Loucy (cell line): ENCODE measurements around the gene BFAR.

Experiments
- H2AFZ ChIP-seq: fragments of 200-600 bp; sonication (generic); 2 replicates; pipeline ENCODE4 v1.6.0; 2016; ENCODE audit warnings: antibody characterized with exemption, mild to moderate bottlenecking, low read length, moderate library complexity
- H3F3A ChIP-seq: fragments of 200-600 bp; 2 replicates; pipeline ENCODE4 v1.6.0; 2016; ENCODE audit warnings: antibody characterized with exemption, low read depth, mild to moderate bottlenecking
- H3K27me3 ChIP-seq: fragments of 200-600 bp; sonication (generic); 2 replicates; pipeline ENCODE4 v1.6.1; 2014; ENCODE audit warnings: low read length, mild to moderate bottlenecking; ENCODE audit not compliant: insufficient read depth, poor library complexity, severe bottlenecking
- H3K36me3 ChIP-seq: fragments of 200-600 bp; sonication (generic); 2 replicates; pipeline ENCODE4 v1.6.1; 2016; ENCODE audit warnings: low read length; ENCODE audit not compliant: insufficient read depth
- H3K4me1 ChIP-seq: fragments of 200-600 bp; sonication (generic); 2 replicates; pipeline ENCODE4 v1.5.1; 2014; ENCODE audit warnings: low read length, mild to moderate bottlenecking; ENCODE audit not compliant: insufficient read depth, poor library complexity, severe bottlenecking
- H3K4me2 ChIP-seq: fragments of 200-600 bp; sonication (generic); 2 replicates; pipeline ENCODE4 v1.6.0; 2014; ENCODE audit warnings: antibody characterized with exemption, low read length, low read depth, mild to moderate bottlenecking; ENCODE audit not compliant: poor library complexity, severe bottlenecking
- H3K4me3 ChIP-seq: fragments of 200-600 bp; sonication (generic); 2 replicates; pipeline ENCODE4 v1.5.1; 2014; ENCODE audit warnings: low read length, mild to moderate bottlenecking, mixed read lengths; ENCODE audit not compliant: poor library complexity, severe bottlenecking
- H3K79me2 ChIP-seq: fragments of 200-600 bp; sonication (generic); 2 replicates; pipeline ENCODE4 v1.6.1; 2014; ENCODE audit warnings: low read length; ENCODE audit not compliant: insufficient read depth
- H3K9ac ChIP-seq: fragments of 200-600 bp; sonication (generic); 2 replicates; pipeline ENCODE4 v1.6.0; 2014; ENCODE audit warnings: mild to moderate bottlenecking, low read depth, low read length, moderate library complexity; ENCODE audit not compliant: poor library complexity, severe bottlenecking
- H3K9me2 ChIP-seq: fragments of 200-600 bp; sonication (generic); replicated peaks from 2 replicates; pipeline ENCODE4 v1.6.1; 2016; ENCODE audit warnings: low read depth, low read length, mixed read lengths
- H3K9me3 ChIP-seq: fragments of 200-600 bp; sonication (generic); 2 replicates; pipeline ENCODE4 v1.6.1; 2014; ENCODE audit warnings: mild to moderate bottlenecking, antibody characterized with exemption, low read length, low read depth; ENCODE audit not compliant: insufficient read depth
- H4K20me1 ChIP-seq: fragments of 200-600 bp; sonication (generic); 2 replicates; pipeline ENCODE4 v1.6.0; 2014; ENCODE audit warnings: antibody characterized with exemption, low read length, mild to moderate bottlenecking; ENCODE audit not compliant: insufficient read depth, poor library complexity, severe bottlenecking
- CTCF ChIP-seq: fragments of 200-600 bp; sonication (generic); conservative IDR thresholded peaks from 2 replicates; pipeline ENCODE4 v1.5.1; 2014; ENCODE audit warnings: mild to moderate bottlenecking, antibody characterized with exemption, low read length
- EZH2phosphoT487 ChIP-seq: fragments of 200-600 bp; IDR thresholded peaks from 2 replicates; pipeline ENCODE4 v1.6.1; 2018; ENCODE audit warnings: antibody characterized with exemption, mild to moderate bottlenecking, moderate library complexity, borderline replicate concordance

Gene BFAR

GRCh38 chr16:14632693-14633569, at the start of gene BFAR:
Gene BFAR (plus strand): TSS chr16:14632951. CDS start chr16:14644347, 11,396 bp downstream.
- Histone ChIP-seq H3K36me3 (no peaks in the 10 kb centered on the region), H3K4me3 (peak within 1 kb of the TSS; percentile 91), H4K20me1 (peaks cover 33% of the 10 kb centered on the region), H3K9ac (peak within 1 kb of the TSS; percentile 89), H3K9me2 (no peaks in the 10 kb centered on the region), H2AFZ (no peak within 1 kb of the TSS), H3K9me3 (no peaks in the 10 kb centered on the region), H3F3A (no peaks in the 10 kb centered on the region), H3K79me2 (peaks cover 63% of the 10 kb centered on the region), H3K4me1 (peaks cover 4% of the 10 kb centered on the region), H3K27me3 (no peaks in the 10 kb centered on the region), H3K4me2 (peak within 1 kb of the TSS; percentile 90)
- no peak for TF ChIP-seq CTCF
- TF ChIP-seq EZH2phosphoT487, result no peak

GRCh38 chr16:14585287-14585686, 47.5 kb upstream of the BFAR start:
- Histone ChIP-seq H3K4me1 (peaks cover 8% of the 10 kb centered on the region), H3K9me3 (no peaks in the 10 kb centered on the region), H3K36me3 (peaks cover 46% of the 10 kb centered on the region; the same call in 1 of the 2 replicates)

GRCh38 chr16:14586637-14587305, 46.0 kb upstream of the BFAR start:
- no peak overlapping the region for H3K4me3 ChIP-seq
- no peaks in the 10 kb centered on the region for H3K27me3 ChIP-seq
- no peaks in the 10 kb centered on the region for H3K79me2 ChIP-seq
- no peaks in the 10 kb centered on the region for H3K9me3 ChIP-seq
- H3K36me3 ChIP-seq, result peaks cover 40% of the 10 kb centered on the region; the same call in 1 of the 2 replicates
- no peaks in the 10 kb centered on the region for H3K9me2 ChIP-seq
- H3F3A ChIP-seq, result no peaks in the 10 kb centered on the region
- peak overlapping the region; percentile 8 for H3K4me2 ChIP-seq
- H4K20me1 ChIP-seq, result no peaks in the 10 kb centered on the region
- peaks cover 8% of the 10 kb centered on the region for H3K4me1 ChIP-seq
- no peak overlapping the region for H3K9ac ChIP-seq
- TF ChIP-seq EZH2phosphoT487 (no peak), CTCF (no peak)
- no peak overlapping the region for H2AFZ ChIP-seq

More at GRCh38 chr16:14585287-14585686, 47.5 kb upstream of the BFAR start:
- no peaks in the 10 kb centered on the region for H3K79me2 ChIP-seq
- no peaks in the 10 kb centered on the region for H3K27me3 ChIP-seq
- H4K20me1 ChIP-seq, result no peaks in the 10 kb centered on the region
- TF ChIP-seq CTCF, result no peak
- no peak overlapping the region for H2AFZ ChIP-seq
- H3F3A ChIP-seq, result no peaks in the 10 kb centered on the region
- H3K4me2 ChIP-seq, result no peak overlapping the region
- no peak overlapping the region for H3K9ac ChIP-seq
- no peaks in the 10 kb centered on the region for H3K9me2 ChIP-seq
- H3K4me3 ChIP-seq, result no peak overlapping the region
